CD4-positive, alpha-beta T cell treated with Interleukin-17A for 4 hours (primary cell): Measurements from ENCODE around the gene PLXNA4.

ENCODE experiments used
- DNase-seq: peaks from one replicate; pipeline ENCODE4 v3.0.0-alpha.2; 2020; ENCODE audit warnings: mixed read lengths

PLXNA4 gene

DNA sequence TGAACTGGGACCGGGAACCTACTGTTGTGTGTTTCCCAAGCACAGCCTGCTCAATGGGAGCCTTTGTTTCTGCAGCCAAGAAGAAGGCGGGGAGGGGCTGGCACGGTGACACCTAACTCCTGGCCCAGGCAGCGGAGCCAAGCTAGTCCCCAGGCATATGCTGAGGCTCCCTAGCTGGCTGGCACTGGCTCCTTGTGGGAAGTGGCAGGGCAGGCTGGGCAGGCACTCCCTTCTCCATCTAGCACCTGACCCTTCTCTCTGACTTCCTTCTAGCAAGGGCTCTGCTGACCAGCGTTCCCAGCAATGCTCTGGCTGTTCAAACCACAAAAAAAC lies 325.0 kb downstream of the PLXNA4 start:
- no peak for DNase-seq

DNA sequence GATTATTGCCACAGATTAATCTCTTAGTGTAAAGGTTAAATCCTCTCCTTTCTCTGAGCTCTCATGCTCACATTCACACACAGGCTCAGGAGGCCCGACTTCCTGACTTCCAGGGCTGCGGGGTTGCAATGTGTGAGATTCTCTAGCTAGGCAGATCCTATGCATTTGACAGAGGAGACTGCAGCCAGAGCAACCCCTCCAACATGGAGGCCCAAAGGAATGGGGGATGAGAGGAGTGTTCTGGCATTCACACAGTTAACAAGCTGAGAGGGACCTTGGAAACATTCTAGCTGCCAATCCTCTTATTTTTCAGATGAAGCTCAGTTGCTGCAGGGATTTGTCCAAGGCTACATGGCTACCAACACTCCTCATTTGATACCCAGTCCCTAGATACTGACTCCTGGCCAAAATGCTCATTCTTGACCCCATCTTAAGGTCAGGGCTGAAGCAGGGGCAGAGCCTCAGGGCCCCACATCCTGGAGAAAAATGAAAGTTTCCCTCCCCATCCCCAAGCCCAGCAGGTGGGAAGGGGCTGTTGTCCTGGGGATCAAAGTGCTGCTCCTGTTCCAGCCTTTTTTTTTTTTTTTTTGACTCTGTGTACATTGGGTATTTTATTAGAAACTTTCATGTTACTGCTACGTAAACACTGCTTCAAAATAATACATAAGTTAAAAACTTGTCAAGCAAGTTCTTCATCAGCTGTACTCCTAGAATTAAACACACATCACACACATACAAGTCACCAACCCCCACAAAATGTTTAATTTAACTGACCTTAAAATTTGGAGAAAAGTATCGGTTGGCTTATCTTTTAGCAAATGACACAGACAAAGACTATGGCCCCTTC lies 325.6 kb downstream of the PLXNA4 start:
- no peak for DNase-seq

DNA sequence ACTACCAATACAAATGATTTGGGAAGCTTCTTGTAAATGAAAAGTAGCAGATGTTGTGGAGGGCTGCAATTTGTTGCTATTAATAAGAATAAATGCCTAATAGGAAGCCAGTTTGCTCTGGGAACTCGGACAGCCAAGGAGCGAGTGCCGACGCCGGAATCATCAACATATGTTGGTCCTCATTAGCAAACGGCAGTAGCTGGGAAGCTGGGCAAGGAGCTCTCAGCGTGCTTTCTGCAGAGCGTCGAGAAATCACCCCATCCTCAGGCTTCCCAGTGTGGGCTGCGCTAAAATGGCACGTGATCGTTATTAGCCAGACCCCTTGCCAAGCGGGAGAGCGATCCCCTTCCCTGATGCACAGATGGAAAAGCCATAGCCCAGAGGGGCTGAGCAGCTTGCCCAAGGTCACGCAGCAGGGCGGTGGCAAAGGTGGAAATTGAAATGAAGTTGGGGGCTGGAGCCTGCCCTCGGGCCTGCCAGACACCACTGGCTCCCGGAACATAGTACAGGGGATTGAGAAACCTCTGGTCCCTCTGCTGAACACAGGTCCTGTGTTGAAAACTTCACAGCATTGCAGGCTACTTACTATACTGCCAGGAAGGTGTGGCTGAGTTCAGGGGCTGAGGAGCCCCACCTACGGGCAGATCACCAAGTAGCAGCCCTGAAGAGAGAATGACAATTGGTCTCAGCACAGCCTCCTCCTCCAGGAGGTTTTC lies 326.9 kb downstream of the PLXNA4 start:
- DNase-seq = no peak

DNA sequence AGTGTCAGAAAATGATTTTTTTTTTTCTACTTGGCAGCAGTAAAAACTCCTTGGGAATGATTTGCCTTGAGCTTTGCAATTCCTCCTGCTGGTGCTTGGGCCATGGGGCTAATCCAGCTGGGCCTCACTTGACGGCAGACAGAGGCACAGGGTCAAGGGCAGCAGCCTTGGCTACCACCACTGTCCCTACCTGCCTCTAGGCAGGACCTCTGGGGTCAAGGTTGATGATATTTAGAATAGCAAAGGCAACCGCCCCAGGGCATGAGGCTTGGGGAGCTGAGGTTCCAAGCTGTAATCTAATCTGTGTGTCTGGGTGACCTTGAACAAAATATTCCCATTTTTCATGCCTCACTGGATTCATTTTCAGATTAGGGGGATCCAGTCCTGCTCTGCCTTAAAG lies 327.4 kb downstream of the PLXNA4 start:
- no peak for DNase-seq

DNA sequence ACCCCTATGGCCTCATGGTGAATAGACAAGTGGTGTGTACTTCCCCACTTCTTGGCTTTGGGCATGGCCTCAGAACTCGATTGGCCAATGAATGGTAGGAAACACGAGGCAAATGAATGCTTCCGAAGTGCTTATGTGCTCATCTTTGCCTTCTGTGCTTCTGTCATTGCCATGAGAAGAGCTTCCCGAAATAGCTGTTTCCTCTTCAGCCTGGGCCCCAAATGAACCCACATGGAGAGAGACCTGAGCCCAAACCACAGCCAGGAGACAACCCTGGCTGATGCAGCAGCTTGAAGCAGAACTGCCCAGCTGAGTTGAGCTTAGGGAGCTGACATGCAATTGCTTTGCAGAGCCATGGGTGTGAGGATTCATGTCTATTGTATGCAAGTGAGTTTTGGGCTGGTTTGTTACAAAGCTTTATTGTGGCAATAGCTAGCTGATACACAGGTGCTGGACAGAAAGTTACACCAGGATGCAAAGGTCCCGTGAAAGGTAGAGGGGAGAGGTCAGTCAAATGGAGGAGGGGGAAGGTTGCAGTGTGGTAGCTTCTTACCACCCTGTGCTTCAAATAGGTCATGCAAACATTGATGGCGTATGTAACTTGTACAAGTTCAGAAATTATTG lies 328.2 kb downstream of the PLXNA4 start:
- no peak for DNase-seq

DNA sequence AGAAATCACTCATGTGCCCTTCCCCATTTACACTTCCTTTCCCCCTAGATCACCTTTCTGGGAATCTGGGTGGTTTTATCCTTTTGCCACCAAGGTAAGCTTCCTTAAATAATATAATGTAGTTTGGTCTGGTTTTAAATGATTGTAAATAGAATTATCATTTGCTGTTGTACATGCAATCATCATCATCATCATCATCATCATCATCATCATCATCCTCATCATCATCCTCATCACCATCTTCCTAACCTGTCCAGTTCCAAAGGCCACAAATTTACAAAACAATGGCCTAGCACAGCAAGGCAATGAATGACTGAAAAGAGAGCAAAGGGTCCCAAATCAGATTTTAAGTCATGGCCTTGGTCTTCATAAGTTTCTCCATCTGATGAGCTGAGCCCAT lies 329.7 kb downstream of the PLXNA4 start:
- DNase-seq = no peak

DNA sequence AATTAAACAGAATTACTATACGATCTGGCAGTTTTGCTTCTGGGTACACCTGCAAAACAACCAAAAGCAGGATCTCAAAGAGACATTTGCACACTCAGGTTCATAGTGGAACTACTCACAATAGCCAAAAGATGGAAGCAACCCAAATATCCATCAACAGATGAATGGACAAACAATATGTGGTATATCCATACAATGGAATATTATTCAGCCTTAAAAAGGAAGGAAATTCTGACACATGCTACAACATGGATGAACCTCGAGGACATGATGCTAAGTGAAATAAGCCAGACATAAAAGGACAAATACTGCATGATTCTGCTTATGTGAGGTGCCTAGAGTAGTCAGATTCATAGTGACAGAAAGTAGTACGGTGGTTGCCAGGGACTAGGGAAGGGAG lies 330.7 kb downstream of the PLXNA4 start:
- DNase-seq = no peak

DNA sequence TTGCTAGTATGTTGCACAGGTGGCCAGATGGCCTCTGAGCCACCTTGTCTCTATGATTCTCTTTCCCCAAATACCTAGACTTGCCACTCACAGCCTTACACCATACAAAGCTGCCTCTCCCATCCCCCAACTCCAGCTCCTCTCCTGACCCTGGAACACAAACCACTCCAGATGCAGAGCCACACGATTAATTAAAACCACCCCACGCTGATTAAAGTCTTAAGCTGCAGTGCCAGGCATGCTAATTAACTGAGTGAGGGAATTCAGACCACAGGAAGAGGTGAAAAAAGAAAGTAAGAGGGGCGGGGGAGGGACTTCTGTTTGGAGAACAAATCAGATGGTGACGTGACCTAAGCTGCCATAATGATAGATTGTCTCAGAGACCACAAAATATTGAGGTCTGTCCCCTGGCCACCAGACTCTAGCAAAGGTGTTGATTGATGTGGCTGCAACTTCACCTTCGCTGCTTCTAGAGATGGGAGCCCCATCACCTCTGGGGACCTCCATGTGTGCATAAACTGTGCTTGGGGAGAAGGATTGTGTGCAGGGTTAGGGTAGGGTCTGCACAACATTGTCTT lies 331.3 kb downstream of the PLXNA4 start:
- DNase-seq = no peak

DNA sequence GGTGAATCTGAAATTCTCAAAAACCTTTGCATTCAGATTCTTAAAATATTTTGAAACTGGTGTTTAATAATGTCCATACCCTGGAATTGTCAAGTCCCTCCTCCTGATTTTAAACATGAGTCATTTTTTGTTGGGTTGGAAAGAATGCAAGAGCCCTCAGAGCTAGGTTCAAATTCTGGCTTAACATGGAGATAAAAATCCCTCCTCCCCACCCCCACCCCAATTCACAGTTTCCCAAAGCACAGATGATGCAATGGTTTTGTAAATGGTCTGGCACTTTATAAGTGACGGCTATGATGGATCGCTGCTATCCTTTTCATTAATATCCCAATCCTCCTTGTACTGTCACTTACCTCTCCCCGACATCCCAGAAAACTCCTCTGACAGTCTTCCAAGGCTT lies 332.8 kb downstream of the PLXNA4 start:
- DNase-seq = no peak

DNA sequence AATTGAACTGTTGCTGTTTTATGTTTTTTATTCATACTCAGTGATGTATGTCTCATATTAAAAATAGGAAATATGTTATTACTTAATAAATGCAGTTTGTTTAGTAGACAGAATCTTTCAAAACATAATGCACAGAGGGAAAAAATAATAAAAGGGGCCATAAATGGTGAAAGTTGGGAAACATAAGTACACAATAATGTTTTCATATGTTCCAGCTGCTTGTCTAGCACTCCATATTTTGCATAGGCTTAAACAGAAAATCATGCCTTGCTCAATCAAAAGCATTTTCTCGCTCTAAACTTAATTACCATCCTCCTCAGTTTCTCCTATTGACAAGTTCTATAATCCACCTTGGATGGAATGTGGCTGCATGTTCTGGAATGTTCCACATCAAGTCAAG lies 333.2 kb downstream of the PLXNA4 start:
- DNase-seq = no peak

DNA sequence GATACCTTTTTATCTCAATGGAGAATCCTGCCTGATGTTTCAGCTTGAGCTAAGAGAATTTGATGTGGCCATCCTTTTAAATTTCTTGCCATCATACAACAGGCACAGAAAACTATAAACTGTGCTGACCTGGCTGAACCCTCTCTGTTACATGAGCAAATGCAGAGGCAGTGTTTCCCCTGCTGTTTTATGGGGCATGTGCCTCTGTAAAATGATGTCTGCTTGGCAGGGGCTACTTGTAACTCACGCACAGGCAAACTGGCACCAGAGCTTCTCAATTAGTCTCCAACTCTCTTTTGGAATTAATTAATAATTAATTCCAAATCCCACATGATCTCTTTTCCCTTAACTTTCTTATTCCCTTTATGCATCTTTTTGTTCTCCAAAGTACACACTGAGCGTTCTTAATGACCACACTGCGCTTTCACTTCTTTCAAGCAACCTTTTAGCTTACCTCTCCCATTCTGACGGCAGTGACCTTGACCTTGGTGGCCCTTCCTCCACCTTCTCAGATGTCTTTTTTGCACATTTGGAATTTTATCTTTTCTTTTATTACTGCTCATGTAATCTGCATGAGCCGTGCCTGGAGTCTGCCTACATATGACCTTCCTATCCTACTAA lies 334.0 kb downstream of the PLXNA4 start:
- no peak for DNase-seq

DNA sequence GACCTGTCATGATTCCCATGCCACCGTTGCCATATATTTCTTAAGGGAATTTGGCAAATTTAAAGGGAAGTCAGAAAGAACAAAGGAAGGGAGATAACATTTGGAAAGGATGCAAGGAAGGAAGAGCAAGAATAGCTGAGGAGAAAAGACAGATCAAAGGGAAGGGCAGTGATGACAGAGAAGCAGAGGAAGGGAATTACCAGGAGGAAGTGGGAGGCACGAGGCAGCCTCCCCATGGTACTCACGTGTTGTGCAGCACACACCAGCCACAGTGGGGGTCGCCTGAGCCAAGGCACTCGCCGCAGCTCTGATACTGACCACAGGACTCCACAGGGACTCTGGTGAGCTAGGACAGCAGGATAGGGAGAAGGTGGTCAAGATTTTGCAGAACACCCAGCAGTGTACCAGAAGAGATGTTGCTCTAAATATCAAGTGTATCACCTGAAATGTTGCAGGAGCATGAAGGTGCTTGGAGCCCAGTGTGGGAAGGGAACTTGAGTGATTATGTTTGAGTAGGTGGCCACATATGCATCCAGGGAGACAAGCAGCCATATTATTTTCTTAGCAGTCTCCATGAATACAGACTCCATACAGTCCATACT lies 335.3 kb downstream of the PLXNA4 start:
- DNase-seq = no peak

DNA sequence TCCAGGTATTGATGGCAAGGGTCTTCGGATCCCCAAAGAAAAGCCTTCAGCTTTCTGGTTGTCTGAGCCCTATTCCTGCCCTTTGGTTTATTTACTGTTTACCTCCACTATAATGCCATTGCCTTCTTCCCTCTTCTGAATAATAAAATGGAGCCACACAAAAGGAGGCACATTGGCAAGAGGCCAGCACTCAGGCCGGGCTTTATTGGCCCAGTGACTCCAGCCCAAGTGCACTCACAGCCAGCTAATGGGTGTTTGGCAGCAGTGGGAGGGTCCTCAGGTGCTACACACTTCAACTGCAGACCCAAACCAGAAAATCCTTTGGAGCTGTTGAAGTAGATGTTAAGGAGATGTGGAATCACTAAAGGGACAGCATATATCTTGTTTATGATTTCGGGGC lies 336.0 kb downstream of the PLXNA4 start:
- no peak for DNase-seq

DNA sequence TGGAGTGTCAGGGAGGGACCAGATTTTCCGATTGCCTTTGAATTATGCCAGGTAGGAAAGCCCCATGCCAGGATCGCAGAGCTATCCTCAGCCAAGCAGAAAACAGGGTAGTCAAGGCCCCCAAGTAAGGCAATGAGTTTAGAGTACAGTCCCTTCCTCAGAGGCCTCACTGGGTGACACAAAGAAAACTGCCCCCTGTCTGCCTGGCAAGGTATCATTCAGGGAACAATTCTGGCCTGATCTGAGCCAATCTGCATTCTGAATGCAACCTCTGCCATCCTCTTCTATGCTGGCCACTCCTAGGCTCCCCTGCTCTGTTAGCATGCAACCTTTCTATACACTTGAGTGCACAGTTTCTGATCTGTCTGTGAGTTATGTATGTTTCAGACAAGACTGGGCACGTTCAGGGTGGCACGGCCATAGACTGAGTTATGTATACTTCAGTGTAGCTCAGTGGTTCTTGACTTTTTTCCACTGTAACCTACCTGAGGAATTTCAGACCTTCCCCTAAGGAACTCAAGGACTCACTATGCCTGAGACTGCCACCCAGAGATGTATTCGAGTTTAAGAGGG lies 336.8 kb downstream of the PLXNA4 start:
- DNase-seq = no peak

DNA sequence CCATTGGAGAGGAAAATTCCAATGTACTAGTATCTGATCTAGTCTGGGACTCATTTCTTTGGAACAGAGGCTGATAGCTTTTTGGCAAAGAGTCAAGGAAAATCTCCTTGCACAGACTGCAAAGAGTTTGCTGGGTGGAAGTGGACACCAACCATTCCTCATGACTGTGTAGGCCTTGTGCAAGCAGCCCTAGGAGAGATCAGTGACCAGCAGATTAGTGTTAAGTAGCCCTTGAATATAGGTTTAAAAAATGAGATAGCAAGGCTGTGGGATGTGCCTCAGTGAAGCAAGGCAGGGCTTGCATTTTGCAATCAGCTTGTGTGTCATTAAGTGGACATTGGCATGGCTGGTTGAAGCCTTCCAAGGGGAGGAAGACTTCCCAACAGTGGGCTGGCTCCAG lies 341.6 kb downstream of the PLXNA4 start:
- DNase-seq = no peak

DNA sequence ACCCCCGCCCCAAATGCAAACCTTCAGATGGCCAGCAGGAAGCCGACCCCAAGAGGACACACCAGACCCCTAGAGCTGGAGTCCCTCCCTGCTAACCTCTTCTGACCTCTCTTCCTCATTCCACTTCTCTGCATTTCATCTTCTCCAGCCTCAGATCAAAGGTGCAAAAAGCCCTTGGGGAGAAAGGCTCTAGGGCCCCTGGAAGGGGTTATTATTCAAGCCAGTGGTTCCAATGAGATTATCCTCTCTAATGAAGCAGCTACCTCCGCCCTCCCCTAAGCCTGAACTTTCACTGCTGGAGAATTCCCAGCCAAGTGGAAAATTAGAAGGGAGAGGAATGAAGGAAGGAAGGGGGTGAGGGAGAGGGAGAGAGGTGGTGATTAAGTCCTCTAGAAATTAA lies 343.9 kb downstream of the PLXNA4 start:
- no peak for DNase-seq

DNA sequence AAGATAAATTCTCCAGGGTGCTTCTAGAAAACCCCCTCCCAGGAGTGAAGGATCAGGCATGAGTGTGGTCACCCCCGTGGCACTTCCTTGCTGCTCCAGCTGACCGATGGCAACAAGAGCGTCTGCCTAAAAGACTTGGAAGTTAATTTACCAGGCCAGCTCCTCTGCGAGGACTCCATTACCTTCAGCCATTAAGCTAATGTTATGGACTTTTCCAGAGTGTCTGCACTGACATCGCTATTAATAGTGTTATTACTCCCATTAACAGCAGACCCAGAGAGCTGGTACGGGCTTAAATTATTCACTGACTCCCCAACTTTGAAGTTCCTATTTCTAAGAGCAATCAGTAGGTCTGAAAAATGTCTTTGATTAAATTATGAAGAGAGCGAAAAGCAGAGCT lies 345.8 kb downstream of the PLXNA4 start:
- no peak for DNase-seq

DNA sequence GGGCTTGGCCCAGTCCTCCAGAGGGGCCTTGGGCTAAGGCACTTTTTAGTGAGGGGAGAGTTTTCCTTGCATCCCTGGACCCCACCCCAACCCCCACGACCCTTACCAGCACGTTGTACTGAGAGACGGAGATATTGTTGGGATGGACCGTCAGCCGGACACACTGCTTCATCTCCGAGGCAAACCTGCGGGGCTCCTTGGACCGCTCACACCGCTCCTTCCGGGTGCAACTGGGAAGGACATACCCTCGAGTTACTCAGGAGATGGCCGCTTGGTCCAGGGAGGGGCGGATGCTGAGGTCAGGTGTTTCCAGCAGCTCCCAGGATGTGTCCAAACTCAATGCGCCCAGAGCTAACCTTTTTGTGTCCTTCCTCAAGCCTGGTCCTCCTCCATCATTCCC lies 348.0 kb downstream of the PLXNA4 start:
- no peak for DNase-seq

DNA sequence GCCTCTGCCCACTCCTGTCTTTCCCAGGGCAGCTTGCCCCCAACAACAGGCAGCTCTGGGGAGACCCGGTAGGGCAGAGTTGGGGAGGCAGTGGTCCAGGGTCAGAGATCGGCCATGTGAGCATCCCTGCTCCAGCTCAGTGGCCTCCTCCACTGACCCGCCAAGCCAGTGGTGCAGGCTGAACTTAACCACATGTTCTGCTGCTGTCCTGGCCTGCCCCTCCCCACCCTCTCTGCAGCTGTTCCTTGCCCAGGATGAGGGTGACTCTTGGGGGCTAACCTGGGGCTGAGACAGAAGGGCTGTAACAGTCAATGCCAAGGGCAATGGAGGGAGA lies 349.3 kb downstream of the PLXNA4 start:
- no peak for DNase-seq

DNA sequence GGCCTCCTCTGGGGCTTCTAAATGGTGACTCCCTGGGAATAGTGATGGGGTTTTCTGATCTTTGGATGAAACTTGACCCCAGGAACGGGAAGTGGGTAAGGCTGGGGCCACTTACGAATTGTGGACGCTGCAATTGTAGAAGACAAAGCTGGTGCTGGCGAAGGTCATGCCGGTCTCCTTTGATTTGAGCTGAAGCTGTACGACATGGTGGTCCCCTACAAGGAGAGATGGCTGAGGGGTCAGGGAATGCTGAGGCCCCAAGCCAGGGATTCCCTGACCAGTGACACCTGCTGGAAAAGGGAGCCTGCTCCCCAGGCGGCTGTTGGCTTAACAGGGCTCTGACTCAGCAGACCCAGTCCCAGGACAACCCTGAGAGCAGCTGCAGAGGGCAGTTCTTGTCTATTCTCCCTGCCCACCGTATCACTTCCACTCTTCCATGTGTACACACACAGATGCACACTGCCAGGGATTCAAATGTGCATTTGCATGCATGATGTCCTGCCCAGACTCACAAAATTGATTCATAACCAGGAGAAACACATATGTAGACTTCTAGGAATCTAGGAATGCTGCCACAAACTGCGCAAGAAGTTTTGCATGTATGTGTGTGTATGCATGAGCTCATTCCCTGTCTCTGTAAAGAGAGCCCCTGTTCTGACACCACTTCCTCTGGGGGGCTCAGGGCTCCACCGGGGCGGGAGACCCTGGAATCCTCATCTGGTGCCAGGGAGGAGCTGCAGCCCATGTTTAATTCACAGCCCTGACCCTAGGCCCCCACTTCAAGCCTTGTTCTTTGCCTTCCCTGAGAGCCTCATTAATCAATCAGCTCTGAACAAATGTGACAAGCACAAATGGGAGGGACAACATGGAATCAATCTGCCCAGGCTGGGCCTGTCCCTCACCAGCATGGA lies 350.0 kb downstream of the PLXNA4 start:
- no peak for DNase-seq

DNA sequence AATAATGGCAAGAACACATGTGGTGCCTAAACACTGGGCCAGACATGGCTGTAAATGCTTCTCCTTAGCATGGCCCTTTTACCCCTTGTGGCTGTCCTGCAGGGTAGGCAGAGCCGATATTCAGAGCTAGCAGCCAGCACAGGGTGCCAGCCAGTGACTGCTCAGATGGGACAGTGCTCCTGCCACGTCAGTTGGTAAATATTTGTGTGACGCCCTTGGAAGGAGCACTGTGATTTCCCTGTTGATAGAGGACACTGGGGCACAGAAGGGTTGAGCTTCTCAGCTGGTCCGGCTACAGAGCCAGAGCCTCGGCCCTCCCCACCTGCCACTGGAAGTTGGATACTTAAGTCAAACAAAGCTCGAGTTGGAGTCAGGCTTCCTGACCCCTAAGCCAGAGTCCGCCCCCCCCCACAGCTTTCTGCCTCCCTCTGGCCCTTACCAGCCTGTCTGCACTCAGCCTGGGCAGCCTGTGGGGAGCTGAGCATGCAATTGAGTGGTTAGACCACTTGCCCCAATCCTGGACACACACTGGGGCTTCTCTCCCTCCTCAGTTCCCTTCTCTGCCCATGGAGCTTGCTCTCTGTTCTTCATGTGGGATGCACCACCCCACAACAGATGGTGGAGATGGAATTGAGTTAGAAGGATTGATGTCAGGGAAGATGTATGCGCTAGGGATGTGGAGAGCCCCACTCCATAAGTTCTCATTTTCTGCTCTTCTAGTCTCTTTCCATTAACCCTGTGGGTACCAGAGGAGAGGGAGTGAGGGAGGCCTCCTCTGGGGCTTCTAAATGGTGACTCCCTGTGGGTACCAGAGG lies 350.8 kb downstream of the PLXNA4 start:
- DNase-seq = no peak
